ENCODE results near the gene GSDME.

DNA sequence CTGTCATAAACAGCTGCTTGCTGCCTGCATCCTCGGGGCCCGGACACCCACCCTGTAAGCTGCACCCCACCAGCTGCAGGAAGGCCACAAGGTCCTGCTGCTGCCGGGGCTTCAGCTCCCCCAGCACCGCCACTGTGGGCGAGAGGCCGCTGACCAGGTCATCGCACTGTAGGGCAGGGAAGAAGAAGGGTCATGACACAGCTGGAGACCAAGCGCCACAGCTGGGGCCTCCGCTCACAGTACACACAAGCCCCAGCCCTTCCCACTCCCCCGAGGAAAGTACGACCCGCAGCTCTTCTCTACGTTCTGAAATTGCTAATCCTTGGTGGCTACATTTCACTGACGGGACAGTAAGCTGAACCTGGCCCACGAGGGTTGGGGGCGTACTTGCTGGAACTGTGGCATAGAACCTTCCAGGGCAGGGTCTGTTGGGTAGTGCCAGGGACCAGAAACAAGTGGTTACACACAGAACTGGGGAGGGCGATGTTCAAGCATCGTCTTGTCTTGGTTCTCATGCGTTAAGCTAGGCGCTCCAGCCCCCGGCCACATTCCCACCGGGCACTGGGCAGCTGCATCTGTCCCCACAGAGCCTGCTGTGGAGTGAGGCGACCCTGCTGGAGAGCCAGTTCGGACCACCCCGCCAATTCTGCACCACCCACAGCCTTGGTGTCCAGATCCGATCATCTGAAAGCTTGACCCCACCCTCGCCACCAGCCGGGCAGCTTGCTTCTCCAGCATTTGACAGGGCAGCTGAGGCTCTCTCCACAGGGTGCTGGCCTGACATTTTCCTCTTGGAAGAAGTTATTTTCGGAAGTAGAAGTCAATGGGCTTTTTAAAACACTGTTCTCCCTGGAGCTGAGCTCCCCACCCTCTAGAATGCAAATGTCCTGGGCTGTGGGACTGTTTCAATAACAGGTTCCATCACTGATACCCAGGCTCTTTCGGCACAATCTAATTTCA is 50.8 kb downstream of the GSDME start:
- no peak for TF ChIP-seq CTCF (IDR thresholded peaks at IDR 0.05)
- no peak for TF ChIP-seq EP300 (IDR thresholded peaks at IDR 0.05)
